Retina (tissue), 1 donor: Measurements from ENCODE around the gene CCND2.
A peak's percentile ranks its signal among the peaks of the same experiment; 100 is the strongest.

Experiments used
- DNase-seq: peaks from one replicate; pipeline ENCODE4 v3.0.0-alpha.2; 2016

CCND2 gene

GRCh38 chr12:4277857-4278256 lies 4.3 kb downstream of the CCND2 start:
- no peak for DNase-seq

- no peak for DNase-seq
These were observed 5.0 kb downstream of the CCND2 start for GRCh38 chr12:4278329-4279197.

- DNase-seq = no peak
These were observed 5.7 kb downstream of the CCND2 start for GRCh38 chr12:4279198-4279690.

- DNase-seq = no peak
These were observed 7.0 kb downstream of the CCND2 start for GRCh38 chr12:4280351-4281163.

GRCh38 chr12:4281173-4281654 lies 7.7 kb downstream of the CCND2 start:
- DNase-seq = no peak

- DNase-seq = no peak
These were observed 8.7 kb downstream of the CCND2 start for GRCh38 chr12:4282103-4282891.

GRCh38 chr12:4282892-4283511 lies 9.4 kb downstream of the CCND2 start:
- no peak for DNase-seq

GRCh38 chr12:4283512-4284255 lies 10.1 kb downstream of the CCND2 start:
- no peak for DNase-seq

GRCh38 chr12:4284306-4284705 lies 10.7 kb downstream of the CCND2 start:
- no peak for DNase-seq

GRCh38 chr12:4285070-4285469 lies 11.5 kb downstream of the CCND2 start:
- no peak for DNase-seq

- no peak for DNase-seq
These were observed 12.7 kb downstream of the CCND2 start for GRCh38 chr12:4286228-4286627.

- DNase-seq = no peak
These were observed 13.3 kb downstream of the CCND2 start for GRCh38 chr12:4286771-4287317.

- no peak for DNase-seq
These were observed 14.0 kb downstream of the CCND2 start for GRCh38 chr12:4287325-4288211.

GRCh38 chr12:4288296-4289131 lies 15.0 kb downstream of the CCND2 start:
- peak; percentile 31 for DNase-seq

GRCh38 chr12:4289231-4289878 lies 15.8 kb downstream of the CCND2 start:
- peak; percentile 52 for DNase-seq

GRCh38 chr12:4289998-4290790 lies 16.6 kb downstream of the CCND2 start:
- peak; percentile 32 for DNase-seq

- DNase-seq = no peak
These were observed 18.9 kb downstream of the CCND2 start for GRCh38 chr12:4292341-4293073.
